Osteocyte (in vitro differentiated cells): Measurements from ENCODE around the gene GPX7. TPM values are rescaled to one million over a fixed set of nuclear protein-coding genes. Genes with fewer than 3 reads are reported as not detected.
A peak's percentile ranks its signal among the peaks of the same experiment; 100 is the strongest.

ENCODE experiments used
- DNase-seq: peaks from one replicate; pipeline ENCODE4 v3.0.0; 2021; ENCODE audit warnings: mixed read lengths; ENCODE audit not compliant: unreplicated experiment; ENCODE audit errors: extremely low spot score
- H3K27ac Mint-ChIP-seq: one replicate; pipeline ENCODE4 v1.8.0; 2021; ENCODE audit warnings: mild to moderate bottlenecking, mixed read lengths; ENCODE audit not compliant: unreplicated experiment
- H3K27me3 Mint-ChIP-seq: one replicate; pipeline ENCODE4 v1.8.0; 2021; ENCODE audit warnings: mixed read lengths; ENCODE audit not compliant: unreplicated experiment
- H3K36me3 Mint-ChIP-seq: one replicate; pipeline ENCODE4 v1.8.0; 2021; ENCODE audit warnings: mixed read lengths; ENCODE audit not compliant: unreplicated experiment
- H3K4me1 Mint-ChIP-seq: one replicate; pipeline ENCODE4 v1.8.0; 2021; ENCODE audit warnings: mixed read lengths; ENCODE audit not compliant: unreplicated experiment
- H3K4me3 Mint-ChIP-seq: one replicate; pipeline ENCODE4 v1.8.0; 2021; ENCODE audit warnings: mild to moderate bottlenecking, moderate library complexity, mixed read lengths; ENCODE audit not compliant: unreplicated experiment
- H3K9me3 Mint-ChIP-seq: one replicate; pipeline ENCODE4 v1.8.0; 2021; ENCODE audit warnings: mixed read lengths; ENCODE audit not compliant: unreplicated experiment
- CTCF ChIP-seq: fragments of 200-600 bp; sonication (generic); IDR thresholded peaks from 2 replicates; pipeline ENCODE4 v1.5.0; 2021; ENCODE audit warnings: antibody characterized with exemption, mild to moderate bottlenecking, moderate library complexity
- total RNA-seq: library from RNA; stranded (reverse); gene quantifications from 2 replicates; pipeline ENCODE4 v1.2.1, GENCODE V29; 2021

Gene GPX7
- total RNA-seq, 1 donor from 2014 or later, result 36.1 TPM

- peaks cover 1% of the 10 kb centered on the region for H3K36me3 Mint-ChIP-seq
- H3K4me1 Mint-ChIP-seq, result peaks cover 12% of the 10 kb centered on the region
- H3K27ac Mint-ChIP-seq, result no peak overlapping the region
- H3K27me3 Mint-ChIP-seq, result peaks cover 29% of the 10 kb centered on the region
- no peaks in the 10 kb centered on the region for H3K9me3 Mint-ChIP-seq
- H3K4me3 Mint-ChIP-seq, result peak overlapping the region; percentile 68
- no peak for TF ChIP-seq CTCF
- no peak for DNase-seq
These were observed 31.2 kb downstream of the GPX7 start for GRCh38 chr1:52633291-52633754.

GRCh38 chr1:52634111-52634510 is 31.9 kb downstream of the GPX7 start:
- no peak for DNase-seq
- peaks cover 27% of the 10 kb centered on the region for H3K27me3 Mint-ChIP-seq
- no peaks in the 10 kb centered on the region for H3K9me3 Mint-ChIP-seq
- peaks cover 9% of the 10 kb centered on the region for H3K4me1 Mint-ChIP-seq
- no peak for TF ChIP-seq CTCF
- no peak overlapping the region for H3K27ac Mint-ChIP-seq
- H3K36me3 Mint-ChIP-seq, result peaks cover 1% of the 10 kb centered on the region
- peak overlapping the region; percentile 68 for H3K4me3 Mint-ChIP-seq

GRCh38 chr1:52635321-52636089 is 33.3 kb downstream of the GPX7 start:
- Mint-ChIP-seq H3K27ac (no peak overlapping the region), H3K9me3 (no peaks in the 10 kb centered on the region), H3K36me3 (no peaks in the 10 kb centered on the region), H3K27me3 (peaks cover 21% of the 10 kb centered on the region), H3K4me1 (peaks cover 5% of the 10 kb centered on the region), H3K4me3 (no peak overlapping the region)
- no peak for DNase-seq
- TF ChIP-seq CTCF, result no peak

- TF ChIP-seq CTCF, result no peak
- Mint-ChIP-seq H3K4me1 (peaks cover 5% of the 10 kb centered on the region), H3K9me3 (no peaks in the 10 kb centered on the region), H3K36me3 (no peaks in the 10 kb centered on the region), H3K4me3 (no peak overlapping the region), H3K27ac (no peak overlapping the region), H3K27me3 (peaks cover 19% of the 10 kb centered on the region)
- DNase-seq, result no peak
These were observed 34.8 kb downstream of the GPX7 start for GRCh38 chr1:52636721-52637695.

GRCh38 chr1:52637946-52638345 is 35.8 kb downstream of the GPX7 start:
- Mint-ChIP-seq H3K4me1 (peaks cover 5% of the 10 kb centered on the region), H3K36me3 (no peaks in the 10 kb centered on the region), H3K4me3 (no peak overlapping the region), H3K27ac (no peak overlapping the region), H3K27me3 (peaks cover 15% of the 10 kb centered on the region), H3K9me3 (no peaks in the 10 kb centered on the region)
- DNase-seq, result no peak
- TF ChIP-seq CTCF, result no peak
